DMS 273 (cell line): ENCODE measurements around the gene CYP2W1.
"Not testable (repeated sequence)": the region's sequence is repeated elsewhere in the genome, so short reads cannot be mapped to it uniquely, and the experiment has no call there.

Source experiments
- DNase-seq: peaks from one replicate; lab custom pipeline; 2025; ENCODE audit not compliant: unreplicated experiment; lab: John Stamatoyannopoulos, UW

Gene CYP2W1, protein sequence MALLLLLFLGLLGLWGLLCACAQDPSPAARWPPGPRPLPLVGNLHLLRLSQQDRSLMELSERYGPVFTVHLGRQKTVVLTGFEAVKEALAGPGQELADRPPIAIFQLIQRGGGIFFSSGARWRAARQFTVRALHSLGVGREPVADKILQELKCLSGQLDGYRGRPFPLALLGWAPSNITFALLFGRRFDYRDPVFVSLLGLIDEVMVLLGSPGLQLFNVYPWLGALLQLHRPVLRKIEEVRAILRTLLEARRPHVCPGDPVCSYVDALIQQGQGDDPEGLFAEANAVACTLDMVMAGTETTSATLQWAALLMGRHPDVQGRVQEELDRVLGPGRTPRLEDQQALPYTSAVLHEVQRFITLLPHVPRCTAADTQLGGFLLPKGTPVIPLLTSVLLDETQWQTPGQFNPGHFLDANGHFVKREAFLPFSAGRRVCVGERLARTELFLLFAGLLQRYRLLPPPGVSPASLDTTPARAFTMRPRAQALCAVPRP

GRCh38 chr7:983004-983615 is at the start of gene CYP2W1:
Gene CYP2W1, plus strand, starts transcription at chr7:983181. Its CDS starts 31 bp downstream, at chr7:983212.
- DNase-seq = peak; percentile 89

- no peak for DNase-seq
These were observed 48.4 kb upstream of the CYP2W1 start for GRCh38 chr7:934469-935163.

GRCh38 chr7:935164-935873 is 47.7 kb upstream of the CYP2W1 start:
- DNase-seq = no peak

DNA sequence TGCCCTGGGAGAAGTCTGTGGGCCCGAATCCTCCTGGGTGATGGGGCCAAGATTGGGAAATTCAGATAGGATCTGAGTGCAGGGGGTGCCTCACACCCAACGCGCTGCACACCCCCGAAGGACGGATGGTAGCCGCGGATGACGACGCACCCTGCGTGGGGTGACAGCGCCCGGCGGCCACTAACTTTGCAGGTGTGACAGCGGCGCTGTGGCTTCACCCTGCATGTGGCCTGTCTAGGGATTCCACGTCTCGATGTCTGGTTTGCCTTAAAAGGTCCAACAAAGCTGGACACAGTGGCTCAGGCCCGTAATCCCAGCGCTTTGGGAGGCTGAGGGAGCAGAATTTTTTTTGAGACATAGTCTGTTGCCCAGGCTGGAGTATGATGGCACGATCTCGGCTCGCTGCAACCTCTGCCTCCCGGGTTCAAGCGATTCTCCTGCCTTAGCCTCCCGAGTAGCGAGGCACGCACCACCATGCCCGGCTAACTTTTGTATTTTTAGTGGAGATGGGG is 47.1 kb upstream of the CYP2W1 start:
- DNase-seq = no peak

DNA sequence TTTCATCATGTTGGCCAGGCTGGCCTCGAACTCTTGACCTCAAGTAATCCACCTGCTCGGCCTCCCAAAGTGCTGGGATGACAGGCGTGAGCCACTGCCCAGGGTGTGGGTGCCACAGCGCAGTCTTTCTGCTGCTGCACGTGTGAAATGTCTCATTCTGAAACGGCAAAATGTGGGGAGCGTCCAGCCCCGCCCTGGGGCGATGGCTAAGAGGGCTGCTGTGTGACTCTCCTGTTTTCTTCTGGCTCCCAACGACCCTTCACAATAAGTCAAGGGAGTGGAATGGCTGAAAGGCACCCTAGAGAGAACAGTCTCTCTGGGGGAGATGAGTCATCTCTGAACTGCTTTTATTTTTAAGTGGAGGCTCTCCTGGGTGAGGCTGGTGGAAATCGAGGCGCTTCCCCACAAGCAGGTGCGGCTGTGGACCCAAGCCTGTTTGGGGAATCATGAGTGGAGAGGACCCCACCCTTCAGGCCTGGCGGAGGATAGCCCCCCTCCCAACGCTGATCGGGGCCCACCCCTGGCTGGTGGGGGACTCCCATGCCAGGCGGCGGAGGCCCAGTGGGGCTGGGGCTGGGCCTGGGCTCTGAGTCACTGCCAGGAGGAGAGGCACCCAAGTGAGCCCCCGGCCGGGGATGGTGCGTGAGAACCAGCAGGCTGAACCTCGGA is 46.5 kb upstream of the CYP2W1 start:
- no peak for DNase-seq

DNA sequence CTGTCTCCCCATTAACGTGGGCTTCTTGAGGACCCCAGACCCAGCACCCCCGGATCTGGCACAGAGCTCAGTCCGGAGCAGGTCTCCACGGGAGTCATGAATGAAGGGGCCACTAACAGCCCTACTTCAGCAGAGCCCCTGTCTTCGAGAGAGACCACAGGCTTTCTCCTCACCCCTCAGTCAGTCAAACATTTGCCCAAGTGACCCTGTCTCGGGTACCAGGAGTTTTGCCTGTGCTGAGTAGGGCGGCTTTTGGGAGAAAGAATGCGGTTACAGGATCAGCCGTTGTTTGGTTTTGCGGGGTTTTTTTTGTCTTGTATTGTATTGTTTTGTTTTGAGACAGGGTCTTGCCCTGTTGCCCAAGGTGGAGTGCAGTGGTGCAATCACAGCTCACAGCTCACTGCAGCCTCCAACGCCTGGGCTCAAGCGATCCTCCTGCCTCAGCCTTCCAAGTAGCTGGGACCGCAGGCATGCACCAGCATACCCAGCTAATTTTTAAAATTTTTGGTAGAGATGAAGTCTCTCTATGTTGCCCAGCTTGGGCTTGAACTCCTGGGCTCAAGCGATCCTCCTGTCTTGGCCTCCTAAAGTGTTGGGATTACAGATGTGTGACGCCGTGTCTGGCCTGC is 45.0 kb upstream of the CYP2W1 start:
- no peak for DNase-seq

GRCh38 chr7:938546-939185 is 44.3 kb upstream of the CYP2W1 start:
- DNase-seq = no peak

DNA sequence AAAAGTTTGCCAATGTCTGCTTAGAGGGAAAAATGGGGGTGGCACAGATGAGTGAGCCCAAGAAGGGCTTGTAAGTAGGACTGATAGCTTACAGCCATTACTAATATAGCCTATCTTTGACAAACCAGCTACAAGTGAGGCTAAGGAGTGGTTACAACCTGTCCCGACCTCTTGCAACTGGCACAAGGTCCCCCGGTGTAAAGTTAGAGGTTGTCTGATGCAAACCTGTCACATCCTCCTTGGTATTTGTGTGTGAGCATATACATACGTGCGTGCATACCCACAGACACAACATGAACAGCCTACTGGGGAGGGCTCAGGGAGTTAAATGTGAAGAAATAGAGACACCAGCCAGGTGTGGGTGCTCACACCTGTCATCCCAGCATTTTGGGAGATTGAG is 43.1 kb upstream of the CYP2W1 start:
- no peak for DNase-seq

GRCh38 chr7:940599-941408 is 42.2 kb upstream of the CYP2W1 start:
- DNase-seq = no peak

DNA sequence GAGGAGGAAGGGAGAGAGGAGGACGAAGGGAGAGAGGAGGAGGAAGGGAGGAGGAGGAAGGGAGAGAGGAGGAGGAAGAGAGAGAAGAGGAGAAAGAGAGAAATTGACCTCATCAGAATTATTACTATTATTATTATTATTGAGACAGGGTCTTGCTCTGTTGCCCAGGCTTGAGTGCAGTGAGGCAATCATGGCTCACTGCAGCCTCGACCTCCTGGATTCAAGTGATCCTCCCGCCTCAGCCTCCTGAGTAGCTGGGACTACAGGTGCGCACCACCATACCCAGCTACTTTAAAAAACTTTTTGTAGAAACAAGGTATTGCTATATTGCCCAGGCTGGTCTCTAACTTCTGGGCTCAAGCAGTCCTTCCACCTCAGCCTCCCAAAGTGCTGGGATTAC is 39.2 kb upstream of the CYP2W1 start:
- not testable (repeated sequence) for DNase-seq

GRCh38 chr7:944744-945143 is 38.2 kb upstream of the CYP2W1 start:
- no peak for DNase-seq

GRCh38 chr7:945147-945555 is 37.8 kb upstream of the CYP2W1 start:
- DNase-seq = no peak

DNA sequence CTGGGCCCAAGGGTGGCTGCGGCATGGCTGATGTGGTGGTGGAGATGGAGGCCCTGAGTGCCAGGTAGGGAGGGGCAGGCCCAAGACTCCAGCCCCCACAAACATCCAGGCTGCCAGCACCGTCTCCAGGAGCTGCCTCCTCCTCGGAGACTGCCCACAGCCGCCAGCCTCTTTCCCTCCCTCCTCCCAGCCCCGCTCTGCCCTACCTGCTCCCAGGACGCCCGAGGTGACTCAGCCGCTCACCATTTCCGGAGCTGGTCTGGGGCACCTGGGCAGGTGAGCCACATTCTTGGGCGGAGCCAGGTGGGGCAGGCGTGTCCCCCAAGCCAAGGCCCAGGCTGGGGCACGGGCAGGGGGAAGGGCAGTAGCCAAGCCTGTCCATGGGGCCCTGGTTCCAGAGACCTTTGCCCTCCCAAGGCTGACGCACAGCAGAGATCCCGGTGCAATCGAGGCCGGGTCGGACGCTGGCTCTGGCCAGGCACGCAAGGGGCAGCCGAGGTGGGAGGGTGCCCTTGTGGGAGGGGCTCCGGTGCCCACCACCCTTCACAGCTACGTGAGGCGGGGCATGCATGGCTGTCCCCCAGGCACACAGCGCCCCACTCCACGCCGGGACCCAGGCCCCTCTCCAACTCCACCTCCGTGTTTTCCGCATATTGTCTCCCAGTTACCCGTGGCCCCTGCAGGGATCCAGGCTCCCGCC is 37.3 kb upstream of the CYP2W1 start:
- DNase-seq = no peak

DNA sequence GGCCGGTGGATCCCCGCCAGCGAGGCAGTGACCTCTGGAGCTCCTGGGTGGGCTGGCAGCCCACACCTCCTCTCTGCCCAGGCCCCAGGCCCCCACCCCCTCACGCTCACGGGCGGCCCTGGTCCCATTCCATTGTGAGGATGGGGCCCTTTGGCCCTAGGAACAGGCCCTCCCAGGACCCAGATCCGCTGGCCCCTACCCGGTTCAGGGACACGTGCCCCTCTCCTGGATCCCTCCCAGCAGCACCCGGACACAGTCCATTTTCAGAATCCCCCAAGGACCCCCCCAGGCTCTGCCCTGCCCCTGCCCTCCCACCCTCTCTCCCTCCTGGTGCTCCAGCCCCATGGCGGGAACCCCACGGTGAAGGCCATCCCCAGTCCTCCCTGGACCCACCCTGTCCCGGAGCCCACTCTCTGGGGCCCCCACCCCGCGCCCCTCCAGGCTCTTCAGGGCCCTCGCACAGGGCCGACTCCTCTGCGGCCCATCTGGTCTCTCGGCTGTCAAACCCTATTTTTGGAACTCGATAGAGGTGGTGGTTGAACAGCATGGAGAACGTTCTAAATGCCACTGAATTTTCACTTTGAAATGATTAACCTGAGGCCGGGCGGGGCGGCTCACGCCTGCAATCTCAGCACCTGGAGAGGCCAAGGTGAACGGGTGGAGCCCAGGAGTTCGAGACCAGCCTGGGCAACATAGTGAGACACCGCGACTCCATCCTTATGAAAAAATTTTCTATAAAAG is 36.6 kb upstream of the CYP2W1 start:
- no peak for DNase-seq

- no peak for DNase-seq
These were observed 35.4 kb upstream of the CYP2W1 start for GRCh38 chr7:947391-948210.
